H1 (cell line): ENCODE data around the gene ACTG1. TPM values are rescaled to one million over a fixed set of nuclear protein-coding genes. Genes with fewer than 3 reads are reported as not detected.

Experiments
- BCL11A ChIP-seq, 2 experiments: IDR thresholded peaks; one replicate each; pipeline ENCODE4 v1.6.1; 2011; ENCODE audit warnings: low read depth in 2 of 2, low read length in 2 of 2, mild to moderate bottlenecking in 2 of 2
- CBX8 ChIP-seq: fragments of 300-800, 300-1000 bp; sonication (generic); IDR thresholded peaks from 2 replicates; pipeline ENCODE4 v1.7.1; 2016; ENCODE audit warnings: low read depth, low read length, borderline replicate concordance
- CHD7 ChIP-seq: fragments of 300-600 bp; sonication (generic); IDR thresholded peaks from 2 replicates; pipeline ENCODE4 v1.7.1; 2012; ENCODE audit warnings: low read length, moderate library complexity, mild to moderate bottlenecking, inconsistent platforms; ENCODE audit not compliant: insufficient replicate concordance
- NRF1 ChIP-seq: IDR thresholded peaks from 2 replicates; pipeline ENCODE4 v1.6.1; 2011; ENCODE audit warnings: mild to moderate bottlenecking, low read depth, low read length, improper control_type of control experiment
- RFX5 ChIP-seq: IDR thresholded peaks from 2 replicates; pipeline ENCODE4 v1.6.1; 2011; ENCODE audit warnings: low read depth, low read length, improper control_type of control experiment, borderline replicate concordance
- SIN3A ChIP-seq, 2 experiments: IDR thresholded peaks in 1 of 2; conservative IDR thresholded peaks in 1 of 2; 2 replicates each; pipeline ENCODE4 v1.6.1; 2011 to 2012; ENCODE audit warnings: low read length in 2 of 2, improper control_type of control experiment in 1 of 2, low read depth in 1 of 2, mild to moderate bottlenecking in 1 of 2
- polyA plus RNA-seq, 7 experiments: library from polyadenylated mRNA; depleted of rRNA in 3 of 7; stranded (reverse) in 5 of 7; unstranded in 2 of 7; fragments of >200 nt in 5 of 7; fragments of 200-250 nt in 2 of 7; gene quantifications; 1 replicate in 5 of 7; 2 replicates in 1 of 7; 4 replicates in 1 of 7; pipeline versions ENCODE4 v1.2.1 to v1.2.3, GENCODE V29; 2011 to 2013; ENCODE audit warnings: missing spikeins in 2 of 7, mixed read lengths in 2 of 7
- total RNA-seq: library from RNA; stranded (reverse); fragmentation: NEBNext Ultra II Directional; extraction: Animal tissue kit (Norgen Biotek cat#: 25700); gene quantifications from 2 replicates; pipeline ENCODE4 v1.2.1, GENCODE V29; 2021

ACTG1 gene
- total and polyA plus RNA-seq, 2 of the 8 experiments (the other 6 are each of a cell fraction or from before 2014, with no cell fraction given) = 3,535 to 5,010 TPM

- TF ChIP-seq CHD7 (no peak), RFX5 (no peak), CBX8 (no peak), SIN3A (conservative IDR thresholded peaks at IDR 0.05 in 1 of 2, IDR thresholded peaks at IDR 0.05 in 1 of 2; ENCODE audit: low read depth in 1 of 2, low read length in 2 of 2) (no peak), NRF1 (no peak), BCL11A (IDR thresholded peaks at IDR 0.05; ENCODE audit: low read depth in 2 of 2, low read length in 2 of 2) (no peak)
These were observed 39.6 kb downstream of the ACTG1 start (continued) for GRCh38 chr17:81473019-81473418.
